IMR-90 (cell line): ENCODE data around the gene RPS19.

Source experiments
- BHLHE40 ChIP-seq: fragments of 150-350 bp; IDR thresholded peaks from 2 replicates; pipeline ENCODE4 v1.6.1; 2016; ENCODE audit warnings: mild to moderate bottlenecking, low read depth, low read length
- FOS ChIP-seq: fragments of 150-350 bp; IDR thresholded peaks from 2 replicates; pipeline ENCODE4 v1.6.1; 2016; ENCODE audit warnings: low read depth, low read length
- POLR2A ChIP-seq: IDR thresholded peaks from 2 replicates; pipeline ENCODE4 v1.6.1; 2012; ENCODE audit warnings: mild to moderate bottlenecking, low read depth, low read length
- RAD21 ChIP-seq: IDR thresholded peaks from 2 replicates; pipeline ENCODE4 v1.6.1; 2012; ENCODE audit warnings: low read length, improper control_type of control experiment
- TF ChIP-seq, protein P1 (sequence below): conservative IDR thresholded peaks from 2 replicates; pipeline ENCODE4 v1.5.1; 2012; ENCODE audit warnings: mild to moderate bottlenecking, low read depth, low read length, improper control_type of control experiment

DNA sequence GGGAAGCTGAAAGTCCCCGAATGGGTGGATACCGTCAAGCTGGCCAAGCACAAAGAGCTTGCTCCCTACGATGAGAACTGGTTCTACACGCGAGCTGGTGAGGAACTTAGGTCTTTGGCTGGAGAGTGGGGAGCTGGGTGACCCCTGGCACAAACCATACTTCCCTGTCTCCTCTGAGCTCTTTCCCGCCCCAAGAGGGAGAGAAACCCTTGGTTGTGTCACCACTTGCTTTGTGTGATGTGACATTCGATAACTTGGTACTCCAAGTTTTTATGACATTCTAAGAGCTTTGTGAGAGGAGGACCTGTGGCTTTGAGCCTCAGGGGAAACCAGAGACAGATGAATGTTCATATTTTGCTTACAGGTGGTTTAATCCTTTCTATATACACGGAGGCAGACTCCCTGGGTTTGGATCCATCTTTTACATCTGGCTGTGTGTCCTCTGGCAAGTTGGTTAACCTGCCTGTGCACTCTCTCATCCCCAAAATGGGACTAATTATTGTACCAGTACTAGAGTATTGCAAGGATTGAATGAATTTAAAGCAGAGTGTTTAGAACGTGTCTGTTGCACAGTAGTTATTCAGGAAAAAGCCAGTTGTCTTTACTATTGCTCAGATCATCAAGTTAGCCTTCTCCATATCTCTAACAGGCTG is 1.2 kb downstream of the RPS19 start:
- no peak for TF ChIP-seq POLR2A
- TF ChIP-seq, protein P1, sequence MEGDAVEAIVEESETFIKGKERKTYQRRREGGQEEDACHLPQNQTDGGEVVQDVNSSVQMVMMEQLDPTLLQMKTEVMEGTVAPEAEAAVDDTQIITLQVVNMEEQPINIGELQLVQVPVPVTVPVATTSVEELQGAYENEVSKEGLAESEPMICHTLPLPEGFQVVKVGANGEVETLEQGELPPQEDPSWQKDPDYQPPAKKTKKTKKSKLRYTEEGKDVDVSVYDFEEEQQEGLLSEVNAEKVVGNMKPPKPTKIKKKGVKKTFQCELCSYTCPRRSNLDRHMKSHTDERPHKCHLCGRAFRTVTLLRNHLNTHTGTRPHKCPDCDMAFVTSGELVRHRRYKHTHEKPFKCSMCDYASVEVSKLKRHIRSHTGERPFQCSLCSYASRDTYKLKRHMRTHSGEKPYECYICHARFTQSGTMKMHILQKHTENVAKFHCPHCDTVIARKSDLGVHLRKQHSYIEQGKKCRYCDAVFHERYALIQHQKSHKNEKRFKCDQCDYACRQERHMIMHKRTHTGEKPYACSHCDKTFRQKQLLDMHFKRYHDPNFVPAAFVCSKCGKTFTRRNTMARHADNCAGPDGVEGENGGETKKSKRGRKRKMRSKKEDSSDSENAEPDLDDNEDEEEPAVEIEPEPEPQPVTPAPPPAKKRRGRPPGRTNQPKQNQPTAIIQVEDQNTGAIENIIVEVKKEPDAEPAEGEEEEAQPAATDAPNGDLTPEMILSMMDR: no peak
- TF ChIP-seq FOS: no peak
- TF ChIP-seq BHLHE40: no peak
- no peak for TF ChIP-seq RAD21
